Measurements from ENCODE around the gene PRM1. TPM values are rescaled to one million over a fixed set of nuclear protein-coding genes. Genes with fewer than 3 reads are reported as not detected.

PRM1 gene
- polyA plus RNA-seq, 2 of the 4 experiments (the other 2 are of a cell fraction), result not detected

GRCh38 chr16:11235703-11235991, 45.5 kb downstream of the PRM1 start:
- ATAC-seq (no peak), DNase-seq (ENCODE audit: low read depth in 1 of 2, low spot score in 1 of 2) (no peak), FAIRE-seq (no peak)
- Histone ChIP-seq H3K4me2 (no peak overlapping the region), H3K4me1 (no peaks in the 10 kb centered on the region), H3K27ac (no peak overlapping the region), H3K4me3 (no peak overlapping the region), H3K9me3 (no peaks in the 10 kb centered on the region)
- CTCF ChIA-PET, result interaction anchor here (2.1 kb wide), 1 partner anchor 21 kb away, joined by 13 read pairs; the partner anchor contains the start of gene SOCS1
- POLR2A ChIA-PET, result interaction anchor here (0.6 kb wide), 1 partner anchor 111 kb away, joined by 4 read pairs; no protein-coding TSS in a partner anchor
- TF ChIP-seq JUNB (IDR thresholded peaks at IDR 0.05), result no peak
- no peak for TF ChIP-seq SREBF2 (IDR thresholded peaks at IDR 0.05)
- TF ChIP-seq EHF (CRISPR knock-in tag; IDR thresholded peaks at IDR 0.05), result no peak
- TF ChIP-seq, protein P1, sequence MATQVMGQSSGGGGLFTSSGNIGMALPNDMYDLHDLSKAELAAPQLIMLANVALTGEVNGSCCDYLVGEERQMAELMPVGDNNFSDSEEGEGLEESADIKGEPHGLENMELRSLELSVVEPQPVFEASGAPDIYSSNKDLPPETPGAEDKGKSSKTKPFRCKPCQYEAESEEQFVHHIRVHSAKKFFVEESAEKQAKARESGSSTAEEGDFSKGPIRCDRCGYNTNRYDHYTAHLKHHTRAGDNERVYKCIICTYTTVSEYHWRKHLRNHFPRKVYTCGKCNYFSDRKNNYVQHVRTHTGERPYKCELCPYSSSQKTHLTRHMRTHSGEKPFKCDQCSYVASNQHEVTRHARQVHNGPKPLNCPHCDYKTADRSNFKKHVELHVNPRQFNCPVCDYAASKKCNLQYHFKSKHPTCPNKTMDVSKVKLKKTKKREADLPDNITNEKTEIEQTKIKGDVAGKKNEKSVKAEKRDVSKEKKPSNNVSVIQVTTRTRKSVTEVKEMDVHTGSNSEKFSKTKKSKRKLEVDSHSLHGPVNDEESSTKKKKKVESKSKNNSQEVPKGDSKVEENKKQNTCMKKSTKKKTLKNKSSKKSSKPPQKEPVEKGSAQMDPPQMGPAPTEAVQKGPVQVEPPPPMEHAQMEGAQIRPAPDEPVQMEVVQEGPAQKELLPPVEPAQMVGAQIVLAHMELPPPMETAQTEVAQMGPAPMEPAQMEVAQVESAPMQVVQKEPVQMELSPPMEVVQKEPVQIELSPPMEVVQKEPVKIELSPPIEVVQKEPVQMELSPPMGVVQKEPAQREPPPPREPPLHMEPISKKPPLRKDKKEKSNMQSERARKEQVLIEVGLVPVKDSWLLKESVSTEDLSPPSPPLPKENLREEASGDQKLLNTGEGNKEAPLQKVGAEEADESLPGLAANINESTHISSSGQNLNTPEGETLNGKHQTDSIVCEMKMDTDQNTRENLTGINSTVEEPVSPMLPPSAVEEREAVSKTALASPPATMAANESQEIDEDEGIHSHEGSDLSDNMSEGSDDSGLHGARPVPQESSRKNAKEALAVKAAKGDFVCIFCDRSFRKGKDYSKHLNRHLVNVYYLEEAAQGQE (IDR thresholded peaks at IDR 0.05), result no peak
- TF ChIP-seq RNF2 (IDR thresholded peaks at IDR 0.05; ENCODE audit: borderline replicate concordance, low read depth), result no peak
- no peak for TF ChIP-seq HOXB13 (CRISPR knock-in tag; IDR thresholded peaks at IDR 0.05; ENCODE audit: low read depth)
- no peak for TF ChIP-seq POLR2A (IDR thresholded peaks at IDR 0.05; ENCODE audit: low read length)
- no peak for TF ChIP-seq NFE2L2 (conservative IDR thresholded peaks at IDR 0.05; ENCODE audit: low read length)
- TF ChIP-seq NR3C1 (IDR thresholded peaks at IDR 0.05), result no peak
- no peak for TF ChIP-seq FOSB (CRISPR knock-in tag; IDR thresholded peaks at IDR 0.05)
- no peak for TF ChIP-seq MAZ (IDR thresholded peaks at IDR 0.05; ENCODE audit: borderline replicate concordance, low read depth, low read length)
- TF ChIP-seq JUN (IDR thresholded peaks at IDR 0.05), result no peak
- no peak for TF ChIP-seq ZSCAN20 (CRISPR knock-in tag; IDR thresholded peaks at IDR 0.05)
- WGBS (ENCODE audit: missing lambda C conversion rate), result 80% methylated on average over 5 of the region's 5 CpGs

- Histone ChIP-seq H3K4me2 (no peak overlapping the region), H3K9me3 (no peaks in the 10 kb centered on the region), H3K27ac (no peak overlapping the region), H3K4me1 (no peaks in the 10 kb centered on the region), H3K4me3 (no peak overlapping the region)
- DNase-seq (ENCODE audit: low read depth in 1 of 2, low spot score in 1 of 2), result no peak
- TF ChIP-seq EHF (CRISPR knock-in tag; IDR thresholded peaks at IDR 0.05), result no peak
- TF ChIP-seq, protein P1 (IDR thresholded peaks at IDR 0.05), result no peak
- TF ChIP-seq SREBF2 (IDR thresholded peaks at IDR 0.05), result no peak
- no peak for TF ChIP-seq EHMT2 (IDR thresholded peaks at IDR 0.05; ENCODE audit: low read depth)
- no peak for FAIRE-seq
- no peak for ATAC-seq
- 76% methylated on average over 13 of the region's 13 CpGs for WGBS (ENCODE audit: missing lambda C conversion rate)
- ChIA-PET CTCF (interaction anchor here (0.6 to 2.1 kb wide), 3 partner anchors 21 to 271 kb away, joined by 3 to 13 read pairs (median 3); partner anchors contain the start of gene SOCS1), POLR2A (interaction anchor here (0.6 kb wide), 1 partner anchor 111 kb away, joined by 4 read pairs; no protein-coding TSS in a partner anchor)
Measured at GRCh38 chr16:11234884-11235702, 46.0 kb downstream of the PRM1 start.
